T-helper 22 cell (primary cell): Measurements from ENCODE around the gene B4GALT2.

Source experiments
- DNase-seq: peaks from one replicate; pipeline ENCODE4 v3.0.0-alpha.2; 2020; ENCODE audit warnings: low read depth

The B4GALT2 gene

DNA sequence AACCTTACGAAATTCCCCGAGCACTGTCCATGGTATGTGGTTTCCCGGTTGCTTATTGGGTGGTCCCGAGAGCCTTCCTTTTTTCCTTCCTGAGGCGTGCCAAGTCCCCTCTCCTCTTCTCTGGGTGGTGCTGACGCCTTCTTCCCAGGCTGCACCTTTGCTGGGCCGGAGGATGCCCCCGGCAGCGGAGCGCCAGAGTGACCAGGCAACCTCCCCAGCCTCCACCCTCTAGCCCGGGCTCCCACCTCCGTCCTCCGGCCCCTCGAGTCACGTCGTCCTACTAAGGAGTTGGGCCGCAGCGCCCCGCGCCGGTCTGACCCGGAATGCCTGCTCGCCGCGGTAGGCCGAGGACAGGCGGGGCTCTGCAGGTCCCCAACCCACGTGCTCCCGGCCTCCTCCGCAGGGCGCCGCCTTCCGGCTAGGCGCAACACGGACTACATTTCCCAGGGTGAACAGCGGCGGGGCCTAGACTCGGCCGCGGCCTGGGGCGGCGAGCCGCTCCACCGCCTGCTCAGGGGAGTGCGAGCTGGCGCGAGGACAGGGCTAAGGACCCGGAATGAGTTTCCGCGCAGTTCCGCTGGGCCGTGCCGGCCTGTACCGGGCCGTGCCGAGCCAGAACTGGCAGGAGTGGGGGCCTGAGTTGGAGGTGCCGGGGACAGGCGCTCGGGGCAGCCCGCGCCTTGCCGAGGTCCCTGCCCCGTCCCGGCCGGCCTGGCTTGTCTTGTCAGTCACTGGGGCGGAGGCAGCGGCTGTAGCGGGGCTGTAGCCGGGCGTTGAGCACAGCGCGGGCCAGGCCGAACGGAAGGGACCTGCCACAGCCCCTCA is 32.6 kb upstream of the B4GALT2 start, which contains the start of gene IPO13:
Gene IPO13 (plus strand): TSS at position 715 of the 825 bp plus-strand sequence. CDS start 651 bp downstream, outside the sequence.
- peak; percentile 90 for DNase-seq

DNA sequence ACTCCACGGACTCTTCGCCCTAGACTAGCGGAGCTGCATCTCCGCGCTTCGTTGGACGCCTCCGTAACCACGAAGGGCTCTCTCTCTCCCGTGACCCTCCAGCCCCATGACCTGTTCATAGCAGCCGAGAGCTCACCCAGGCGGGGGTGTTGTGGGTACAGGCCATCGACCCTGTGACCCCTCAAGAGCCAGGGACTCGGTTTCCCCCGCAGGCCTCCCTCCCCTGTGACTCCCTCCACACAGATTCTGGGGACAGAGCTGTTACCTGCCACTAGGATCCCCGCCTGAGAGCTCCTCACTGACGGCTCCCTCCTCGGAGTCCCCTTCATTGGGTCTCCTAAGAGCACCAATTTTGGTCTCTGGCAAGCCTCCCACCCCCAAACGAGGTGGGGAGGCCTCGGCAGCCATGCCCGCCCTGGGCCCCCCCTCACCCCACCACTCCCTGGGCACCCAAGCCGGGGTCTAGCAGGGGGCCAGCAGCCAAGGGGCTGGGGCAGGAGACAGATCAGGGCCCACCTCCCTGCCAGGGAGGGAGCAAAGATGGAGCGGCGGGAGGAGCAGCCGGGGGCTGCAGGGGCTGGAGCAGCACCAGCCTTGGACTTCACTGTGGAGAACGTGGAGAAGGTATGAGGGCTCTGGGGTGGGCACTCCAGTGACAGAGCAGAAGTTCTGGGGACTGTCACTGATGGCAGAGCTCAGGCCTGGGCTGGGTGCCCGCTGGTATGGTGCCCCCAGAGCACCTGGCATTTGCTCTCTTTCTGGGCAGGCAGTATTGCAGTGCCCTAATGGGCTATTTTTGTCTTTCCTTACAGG is 31.7 kb upstream of the B4GALT2 start:
- no peak for DNase-seq

DNA sequence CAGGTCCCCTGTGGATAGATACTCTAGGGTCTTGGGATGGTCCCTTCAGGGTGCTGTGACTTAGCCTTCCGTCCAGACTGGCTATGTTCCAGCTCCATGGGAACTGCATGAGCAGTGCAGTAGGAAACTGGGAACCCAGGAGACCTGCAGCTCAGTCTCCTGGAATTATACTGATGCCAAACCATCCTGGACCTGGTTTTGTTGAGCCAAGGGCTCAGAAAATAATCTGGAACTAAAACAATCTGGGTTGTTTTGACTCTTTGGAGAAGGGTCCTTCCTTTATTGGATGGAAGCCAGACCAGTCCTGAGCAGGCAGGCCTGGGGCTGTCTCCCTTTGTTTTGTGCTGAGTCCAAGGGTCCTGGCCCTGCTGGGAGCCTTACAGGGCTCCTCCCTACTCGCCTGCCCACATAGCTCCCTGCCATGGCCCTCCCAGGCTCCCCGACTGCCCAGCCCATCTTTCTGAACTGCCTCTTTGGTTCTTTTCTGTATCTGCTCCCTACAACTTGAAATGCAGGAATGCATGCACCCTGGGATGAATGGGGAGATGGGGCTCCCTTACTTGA is 31.1 kb upstream of the B4GALT2 start:
- DNase-seq, result no peak

DNA sequence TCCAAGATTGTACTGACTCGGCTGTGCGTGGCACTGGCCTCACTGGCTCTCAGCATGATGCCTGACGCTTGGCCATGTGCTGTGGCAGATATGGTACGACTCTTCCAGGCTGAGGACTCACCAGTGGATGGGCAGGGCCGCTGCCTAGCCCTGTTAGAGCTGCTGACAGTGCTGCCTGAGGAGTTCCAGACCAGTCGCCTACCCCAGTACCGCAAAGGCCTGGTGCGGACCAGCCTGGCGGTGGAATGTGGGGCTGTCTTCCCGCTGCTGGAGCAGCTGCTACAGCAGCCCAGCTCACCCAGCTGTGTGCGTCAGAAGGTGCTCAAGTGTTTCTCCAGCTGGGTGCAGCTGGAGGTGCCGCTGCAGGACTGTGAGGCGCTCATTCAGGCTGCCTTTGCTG is 29.3 kb upstream of the B4GALT2 start:
- no peak for DNase-seq

DNA sequence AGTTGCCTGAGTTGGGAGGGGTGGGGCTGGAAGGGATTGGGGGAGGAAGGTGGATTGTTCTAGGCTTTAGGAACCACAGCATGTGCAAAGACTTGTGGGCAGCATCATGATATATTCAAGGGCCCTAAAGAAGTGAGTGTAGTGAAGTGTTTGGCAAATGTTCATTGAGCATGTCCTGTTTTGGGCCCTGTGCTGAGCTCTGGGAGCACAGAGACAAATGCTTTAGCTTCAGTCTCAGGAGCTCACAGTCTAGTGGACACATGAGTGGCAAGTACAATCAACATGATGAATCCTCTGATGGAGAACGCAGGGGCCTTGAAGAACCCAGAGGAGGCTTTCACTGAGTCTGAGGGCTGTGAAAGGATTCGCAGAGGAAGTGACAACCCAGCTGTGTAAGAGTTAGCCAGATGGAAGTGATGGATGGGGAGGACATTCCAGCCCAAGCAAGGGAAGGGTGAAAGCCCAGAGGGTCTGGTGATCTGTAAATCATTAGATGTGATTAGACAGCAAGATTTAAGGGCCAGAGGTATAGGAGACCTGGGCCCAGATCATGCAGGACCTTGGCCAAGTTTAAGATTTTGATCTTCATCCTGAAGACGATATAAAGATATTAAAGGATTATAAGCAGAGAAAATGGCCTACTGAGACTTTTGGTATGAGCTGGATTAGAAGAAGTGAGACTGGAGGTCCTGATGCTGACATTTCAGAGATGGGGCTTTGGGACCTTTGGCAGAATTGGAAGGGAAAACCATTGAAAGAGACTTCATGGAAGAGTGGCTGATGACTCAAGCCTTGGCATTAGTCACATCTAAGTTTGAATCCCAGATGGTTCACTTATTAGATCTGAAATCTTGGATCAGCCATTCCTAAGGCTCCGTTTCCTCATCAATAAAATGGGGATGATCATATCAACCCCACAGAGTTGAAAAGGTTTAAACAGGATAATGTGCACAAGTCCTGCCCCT is 27.7 kb upstream of the B4GALT2 start:
- no peak for DNase-seq

DNA sequence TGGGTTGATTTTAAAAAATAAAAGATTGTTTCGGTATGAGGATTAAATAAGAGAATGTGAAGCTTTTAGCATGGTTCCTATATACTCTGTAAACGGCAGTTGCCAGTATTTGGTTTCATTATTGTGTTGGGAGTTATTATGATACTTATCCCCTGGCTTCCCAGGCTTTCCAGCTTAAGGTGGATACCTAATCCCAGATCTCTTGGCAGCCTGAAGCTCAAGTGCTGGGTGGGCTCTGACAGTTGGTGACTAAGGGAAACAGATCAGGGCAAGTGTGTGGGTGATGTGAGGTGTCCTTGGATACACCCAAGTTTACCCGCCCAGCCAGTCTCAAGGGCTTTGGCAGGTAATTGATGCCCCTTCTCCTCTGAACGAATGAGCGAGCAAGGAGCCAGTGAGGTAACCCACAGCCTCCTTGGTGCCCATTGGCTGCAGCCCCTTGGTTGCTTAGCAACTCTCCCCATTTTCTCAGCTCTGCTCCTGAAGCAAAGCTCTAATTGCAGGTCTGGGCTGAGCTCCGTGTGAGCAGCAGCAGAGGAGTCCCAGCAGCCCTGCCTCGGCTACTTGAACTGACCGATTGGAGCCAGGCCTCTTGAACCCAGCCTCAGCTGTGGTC is 26.2 kb upstream of the B4GALT2 start:
- no peak for DNase-seq

DNA sequence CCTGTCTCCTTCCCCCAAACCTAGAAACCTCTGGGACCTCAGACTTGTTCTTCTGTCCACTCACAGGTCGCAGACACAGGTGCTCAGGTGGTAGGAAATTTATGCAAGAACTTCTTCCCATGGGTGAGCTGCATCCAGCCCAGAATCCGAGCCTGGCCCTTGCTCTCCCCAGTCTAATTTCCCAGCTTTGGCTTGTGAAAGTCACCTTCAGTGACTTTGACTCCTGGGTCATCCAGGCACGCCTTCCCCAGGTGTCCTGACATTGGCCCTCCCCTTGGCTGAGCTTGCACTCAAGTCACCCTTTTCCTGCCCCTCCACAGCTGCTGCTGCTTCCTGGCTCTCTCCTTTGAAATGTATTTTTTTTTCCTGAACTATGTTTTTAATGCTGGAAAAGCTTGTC is 25.6 kb upstream of the B4GALT2 start:
- no peak for DNase-seq

DNA sequence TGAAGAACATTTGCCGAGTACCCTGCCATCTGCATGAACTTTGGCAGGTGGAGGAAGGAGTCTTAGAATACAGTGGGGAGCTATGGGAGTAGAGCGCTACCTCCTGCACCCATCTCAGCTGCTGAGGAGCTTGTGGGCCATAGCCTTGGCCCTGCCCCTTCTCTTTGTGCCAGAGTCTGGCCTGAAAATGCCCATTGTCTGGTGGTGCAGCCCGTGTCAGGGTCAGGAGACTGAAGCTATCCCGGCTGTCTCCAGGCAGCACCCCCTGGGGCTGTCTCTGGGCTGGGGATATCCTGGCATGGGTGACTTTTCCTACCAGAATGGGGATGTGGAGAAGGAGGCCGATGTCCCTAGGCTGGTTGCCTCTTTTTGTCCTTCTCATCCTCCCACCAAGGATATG is 25.0 kb upstream of the B4GALT2 start:
- no peak for DNase-seq

DNA sequence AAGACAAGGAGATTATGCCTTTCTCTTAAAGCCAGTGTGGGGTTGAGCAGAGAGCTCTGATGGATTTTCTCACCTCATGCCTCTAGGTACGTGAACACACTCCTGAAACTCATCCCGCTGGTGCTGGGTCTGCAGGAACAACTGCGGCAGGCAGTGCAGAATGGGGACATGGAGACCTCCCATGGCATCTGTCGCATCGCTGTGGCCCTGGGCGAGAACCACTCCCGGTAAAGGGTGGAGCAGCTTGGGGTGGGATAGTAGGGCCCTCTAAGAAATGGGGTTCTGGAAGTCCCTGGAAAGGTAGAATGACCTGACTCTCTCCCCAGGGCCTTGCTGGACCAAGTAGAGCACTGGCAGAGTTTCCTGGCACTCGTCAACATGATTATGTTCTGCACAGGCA is 22.8 kb upstream of the B4GALT2 start:
- DNase-seq, result no peak

DNA sequence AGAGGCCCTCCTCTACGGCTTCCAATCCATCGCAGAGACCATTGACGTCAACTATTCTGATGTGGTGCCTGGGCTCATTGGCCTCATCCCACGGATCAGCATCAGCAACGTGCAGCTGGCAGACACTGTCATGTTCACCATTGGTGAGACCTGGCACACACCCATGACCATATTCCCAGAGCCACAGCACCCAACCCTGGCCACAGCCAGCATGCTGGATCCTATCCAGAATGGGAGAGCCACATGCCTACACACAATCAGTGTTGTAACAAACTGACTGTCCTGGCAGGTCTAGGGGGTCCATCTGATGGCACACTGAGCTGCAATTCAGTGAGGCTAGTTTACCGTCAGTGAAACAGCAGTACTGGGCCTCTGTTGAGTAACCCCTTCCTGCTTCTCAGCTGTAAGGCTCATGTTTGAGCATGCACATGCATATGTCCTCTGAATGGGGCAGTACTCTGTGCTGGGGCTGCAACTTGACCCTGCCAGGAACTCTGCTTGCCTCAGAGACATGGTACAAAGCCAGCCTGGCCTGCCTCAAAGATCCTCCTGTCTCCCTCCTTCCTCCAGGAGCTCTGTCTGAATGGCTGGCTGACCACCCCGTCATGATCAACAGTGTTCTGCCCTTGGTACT is 21.5 kb upstream of the B4GALT2 start:
- DNase-seq, result no peak

DNA sequence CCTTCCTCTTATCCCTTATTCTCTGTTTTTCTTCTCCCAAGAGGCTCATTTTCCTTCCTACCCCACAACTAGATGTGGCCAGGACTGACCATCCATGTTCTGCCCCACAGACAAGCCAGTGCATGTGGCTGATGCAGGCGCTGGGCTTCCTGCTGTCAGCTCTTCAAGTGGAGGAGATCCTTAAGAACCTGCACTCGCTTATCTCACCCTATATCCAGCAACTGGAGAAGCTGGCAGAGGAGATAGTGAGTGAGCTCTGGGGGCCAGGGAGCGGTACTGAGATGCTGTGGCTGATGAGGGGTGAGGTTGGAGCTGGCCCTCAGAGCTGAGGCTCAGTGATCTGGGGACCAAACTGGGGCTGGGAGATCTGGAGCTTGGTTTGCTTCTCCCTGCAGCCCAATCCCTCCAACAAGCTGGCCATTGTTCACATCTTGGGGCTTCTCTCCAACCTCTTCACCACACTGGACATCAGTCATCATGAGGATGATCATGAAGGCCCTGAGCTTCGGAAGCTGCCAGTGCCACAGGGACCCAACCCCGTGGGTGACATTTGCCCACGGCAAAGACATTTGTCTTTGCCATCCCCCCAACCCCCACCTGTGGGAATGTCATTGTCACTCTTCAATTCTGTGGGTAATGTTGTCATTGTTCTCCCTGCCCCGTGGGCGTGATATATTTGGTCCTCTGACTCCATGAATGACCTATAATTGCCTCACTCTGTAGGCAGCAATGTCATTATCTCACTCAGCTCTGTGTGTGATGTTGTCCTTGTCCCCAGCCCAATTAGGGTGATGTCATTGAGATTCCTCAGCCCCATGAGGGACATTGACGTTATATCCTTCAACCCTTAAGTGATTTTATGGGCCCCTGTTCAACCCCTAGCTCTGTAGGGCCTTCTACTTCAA is 20.4 kb upstream of the B4GALT2 start:
- DNase-seq, result no peak

DNA sequence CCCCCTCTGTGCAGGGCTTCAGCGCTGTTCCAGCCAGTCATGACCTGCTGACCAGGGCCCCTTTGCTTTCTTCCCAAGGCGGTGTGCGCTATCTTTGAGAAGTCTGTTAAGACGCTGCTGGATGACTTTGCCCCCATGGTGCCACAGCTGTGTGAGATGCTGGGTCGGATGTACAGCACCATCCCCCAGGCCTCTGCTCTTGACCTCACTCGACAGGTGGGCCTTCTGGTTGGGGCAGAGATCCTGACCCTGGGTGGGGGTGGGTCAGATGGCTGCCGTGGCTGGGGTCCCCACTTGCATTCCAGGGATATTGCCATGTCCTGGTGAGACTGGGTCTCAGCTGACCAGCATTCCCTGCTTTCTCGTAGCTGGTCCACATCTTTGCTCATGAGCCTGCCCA is 18.2 kb upstream of the B4GALT2 start:
- DNase-seq, result no peak

DNA sequence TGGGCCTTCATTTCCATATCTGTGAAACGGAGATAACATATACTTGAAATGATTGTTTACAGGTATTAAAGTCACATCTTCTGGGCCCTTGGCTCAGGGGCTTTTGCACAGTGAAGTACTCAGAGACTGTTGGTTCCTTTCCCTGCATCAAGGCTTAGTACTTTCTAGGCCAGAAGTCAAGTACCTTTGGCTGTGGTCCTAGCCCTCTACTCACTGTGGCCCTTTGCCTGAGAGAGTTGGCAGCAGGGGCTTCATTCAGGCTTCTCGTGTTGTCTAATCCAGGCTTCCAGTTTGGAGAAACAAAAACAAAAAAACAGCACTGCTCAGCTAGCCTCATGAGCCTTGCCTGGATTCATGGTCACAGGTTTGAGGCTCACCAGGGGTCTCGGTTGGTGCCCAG is 17.3 kb upstream of the B4GALT2 start:
- no peak for DNase-seq

DNA sequence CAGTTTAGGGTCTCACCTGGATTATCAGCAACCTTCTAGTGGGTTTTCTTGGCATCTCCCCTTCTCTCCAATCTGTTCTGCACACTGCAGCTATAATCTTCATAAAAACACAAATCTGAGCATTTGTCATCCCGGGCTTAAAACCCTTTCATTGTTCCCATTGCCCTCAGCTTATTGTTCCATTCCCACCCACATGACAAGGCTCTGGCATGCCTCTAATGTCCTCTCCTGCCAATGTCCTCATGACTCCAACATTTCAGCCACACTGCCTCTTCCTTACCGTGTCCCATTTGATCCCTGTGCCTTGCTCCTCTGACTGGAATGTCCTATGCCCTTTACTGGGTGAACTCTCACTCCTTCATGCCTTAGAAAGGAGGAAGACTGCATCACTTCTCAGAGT is 16.7 kb upstream of the B4GALT2 start:
- DNase-seq, result no peak

DNA sequence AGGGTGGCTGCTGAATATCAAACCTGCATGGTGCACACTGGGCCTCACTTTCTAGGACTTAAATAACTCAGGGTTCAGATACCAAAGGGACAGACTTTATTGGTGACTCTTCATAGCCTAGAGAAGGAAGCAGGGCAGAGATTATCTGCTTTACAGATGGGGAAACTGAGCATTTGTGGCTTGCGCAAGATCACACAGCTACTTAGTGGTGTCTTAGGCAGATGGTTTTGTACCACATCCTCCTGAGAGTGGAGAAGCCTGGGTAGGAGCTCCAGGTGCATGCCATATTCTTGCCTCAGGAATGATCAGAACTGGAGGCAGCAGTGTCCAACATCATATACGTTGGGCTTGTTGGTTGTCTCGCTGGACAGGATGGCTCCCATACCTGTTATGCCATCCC is 16.0 kb upstream of the B4GALT2 start:
- DNase-seq, result no peak

DNA sequence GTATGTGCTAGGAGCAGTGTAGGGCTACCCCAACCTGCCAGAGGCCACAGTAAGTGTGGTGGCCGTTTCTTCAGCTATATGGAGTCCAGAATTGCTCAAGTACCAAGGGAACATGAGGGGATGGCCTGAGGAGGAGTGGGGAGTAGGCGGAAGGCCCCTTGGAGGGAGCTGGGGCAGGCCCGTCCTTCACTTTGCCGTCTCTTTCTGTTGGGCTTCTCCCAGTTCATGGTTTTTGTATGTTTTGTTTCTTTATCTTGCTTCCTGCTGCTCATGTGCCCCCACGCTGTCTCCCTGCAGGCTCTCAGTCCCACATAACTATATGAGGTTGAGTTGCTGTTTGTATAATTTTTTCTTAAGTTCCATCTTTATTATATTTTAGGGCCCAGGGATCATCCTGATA is 15.1 kb upstream of the B4GALT2 start:
- DNase-seq, result no peak

DNA sequence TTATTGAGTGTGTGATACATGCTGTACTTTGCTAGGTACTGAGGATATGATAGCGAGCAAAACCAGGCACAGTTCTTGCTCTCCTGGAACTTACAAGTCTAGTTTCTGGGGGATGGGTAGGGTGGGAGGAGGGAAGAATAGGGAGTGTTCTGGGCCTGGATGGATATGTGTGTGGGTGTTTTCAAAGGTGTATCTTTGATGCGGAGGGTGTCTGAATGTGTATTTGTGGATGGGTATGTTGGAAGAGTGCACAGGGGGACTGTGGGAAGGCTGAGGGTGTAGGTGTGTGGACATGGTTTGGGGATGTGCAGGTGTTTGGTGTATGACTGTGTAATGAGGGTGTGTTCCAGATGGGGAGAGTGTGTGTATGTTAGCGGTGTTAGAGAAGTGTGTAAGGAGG is 13.7 kb upstream of the B4GALT2 start:
- DNase-seq, result no peak

DNA sequence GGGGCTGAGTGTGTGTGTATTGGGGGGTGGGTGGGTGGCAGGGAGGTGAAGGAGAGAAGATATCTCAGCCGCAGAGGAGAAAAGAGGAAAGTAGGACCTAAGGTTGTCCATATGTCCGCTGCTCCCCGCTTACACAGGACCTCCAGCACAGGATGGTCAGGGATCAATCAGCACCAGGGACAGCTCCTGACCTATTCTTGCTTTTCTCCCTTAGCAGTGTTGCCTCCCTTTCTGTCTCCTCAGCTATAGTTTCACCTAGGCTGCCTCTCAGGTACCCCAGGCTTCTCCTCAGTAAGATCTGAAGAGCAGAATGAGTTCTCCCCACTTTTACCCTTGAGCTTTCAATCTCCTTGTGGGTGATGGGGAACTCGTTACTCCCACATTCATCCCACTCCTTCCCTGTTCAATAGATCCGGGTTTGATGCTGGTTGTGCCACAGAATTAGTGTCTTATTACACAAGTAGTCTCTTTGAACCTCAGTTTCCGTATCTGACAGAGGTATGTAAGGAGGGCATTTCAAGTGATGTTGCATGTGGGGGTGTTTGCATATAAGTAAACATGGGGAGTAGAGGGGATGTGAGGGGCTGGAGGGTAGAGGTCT is 10.6 kb upstream of the B4GALT2 start:
- no peak for DNase-seq

DNA sequence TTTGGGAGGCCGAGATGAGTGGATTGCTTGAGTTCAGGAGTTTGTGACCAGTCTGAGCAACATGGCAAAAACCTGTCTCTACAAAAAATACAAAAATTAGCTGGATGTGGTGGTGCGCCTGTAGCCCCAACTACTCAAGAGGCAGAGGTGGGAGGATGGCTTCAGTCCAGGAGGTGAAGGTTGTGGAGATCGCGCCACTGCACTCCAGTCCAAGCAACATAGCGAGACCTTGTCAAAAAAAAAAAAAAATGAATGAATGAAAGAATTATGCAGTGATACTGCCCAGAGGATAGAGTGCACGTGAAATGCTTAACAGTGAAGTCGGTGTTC is 9.6 kb upstream of the B4GALT2 start:
- no peak for DNase-seq
